Suppressor macrophage treated with lipopolysaccharide for 1 hour (primary cell): ENCODE data around the gene TSEN34.
"Not testable (repeated sequence)": the region's sequence is repeated elsewhere in the genome, so short reads cannot be mapped to it uniquely, and the experiment has no call there.

Experiments used
- DNase-seq, 3 donors: peaks; one replicate each; pipeline ENCODE4 v3.0.0-alpha.2; 2020 to 2022

The TSEN34 gene

GRCh38 chr19:54189145-54189734 is 1.9 kb upstream of the TSEN34 start, which contains the start of gene MBOAT7:
MBOAT7 (minus strand) TSS chr19:54189580; CDS start chr19:54188508, 1,072 bp downstream.
- no peak for DNase-seq

GRCh38 chr19:54189735-54190502 is 1.2 kb upstream of the TSEN34 start:
- peak; percentile 100 for DNase-seq

DNA sequence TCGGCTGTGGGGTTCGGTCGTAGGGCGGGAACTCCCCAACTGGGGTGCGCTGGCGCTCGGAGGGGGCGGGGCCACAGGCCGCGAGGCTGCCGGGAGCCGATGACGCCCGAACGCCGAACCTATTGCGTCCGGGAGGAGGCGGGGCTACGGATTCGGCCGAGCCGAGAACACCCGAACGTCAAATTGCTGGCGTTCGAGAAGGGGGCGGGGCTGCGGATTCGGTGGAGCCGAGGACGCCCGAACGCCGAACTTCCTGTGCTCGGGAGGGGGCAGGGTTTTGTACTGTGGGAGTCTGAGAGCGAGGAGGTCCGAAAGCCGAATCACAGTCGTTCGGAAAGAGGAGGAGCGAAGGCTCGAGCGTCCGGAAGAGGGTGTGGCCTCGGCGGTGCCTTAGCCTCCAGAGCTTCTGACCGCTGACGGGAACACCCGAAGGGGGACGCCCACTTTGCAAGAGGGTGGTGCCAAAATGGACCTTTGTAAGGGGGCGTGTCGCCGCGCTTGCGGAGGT is 551 bp upstream of the TSEN34 start:
- peak; percentile 100 for DNase-seq

DNA sequence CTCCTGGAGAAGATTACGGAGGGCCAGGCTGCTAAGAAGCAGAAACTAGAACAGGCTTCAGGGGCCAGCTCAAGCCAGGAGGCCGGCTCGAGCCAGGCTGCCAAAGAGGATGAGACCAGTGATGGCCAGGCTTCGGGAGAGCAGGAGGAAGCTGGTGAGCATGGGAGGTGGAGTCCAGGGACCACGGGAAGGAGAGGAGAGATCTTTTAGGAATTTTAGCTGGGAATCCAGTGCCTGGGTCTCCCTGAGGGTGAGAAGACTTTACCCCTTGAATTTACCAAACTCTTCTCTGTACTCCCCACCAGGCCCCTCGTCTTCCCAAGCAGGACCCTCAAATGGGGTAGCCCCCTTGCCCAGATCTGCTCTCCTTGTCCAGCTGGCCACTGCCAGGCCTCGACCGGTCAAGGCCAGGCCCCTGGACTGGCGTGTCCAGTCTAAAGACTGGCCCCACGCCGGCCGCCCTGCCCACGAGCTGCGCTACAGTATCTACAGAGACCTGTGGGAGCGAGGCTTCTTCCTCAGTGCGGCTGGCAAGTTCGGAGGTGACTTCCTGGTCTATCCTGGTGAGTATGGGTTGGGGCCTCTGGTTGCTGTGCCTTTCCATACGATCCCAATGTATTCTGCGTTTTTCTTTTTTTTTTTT is 824 bp downstream of the TSEN34 start:
- peak in 2 of 3 donors; percentile 21 to 35 for DNase-seq

DNA sequence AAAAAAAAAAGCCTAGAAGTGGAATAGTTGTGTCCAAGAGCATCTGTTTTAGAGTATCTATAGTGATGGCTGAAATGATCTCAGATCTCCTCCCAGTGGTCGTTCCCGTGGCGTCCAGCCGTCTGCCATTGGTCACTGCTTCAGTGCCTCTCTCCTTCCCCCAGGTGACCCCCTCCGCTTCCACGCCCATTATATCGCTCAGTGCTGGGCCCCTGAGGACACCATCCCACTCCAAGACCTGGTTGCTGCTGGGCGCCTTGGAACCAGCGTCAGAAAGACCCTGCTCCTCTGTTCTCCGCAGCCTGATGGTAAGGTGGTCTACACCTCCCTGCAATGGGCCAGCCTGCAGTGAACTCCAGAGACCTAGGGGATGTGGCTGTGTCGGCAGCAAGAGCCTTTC is 1.9 kb downstream of the TSEN34 start:
- no peak for DNase-seq

DNA sequence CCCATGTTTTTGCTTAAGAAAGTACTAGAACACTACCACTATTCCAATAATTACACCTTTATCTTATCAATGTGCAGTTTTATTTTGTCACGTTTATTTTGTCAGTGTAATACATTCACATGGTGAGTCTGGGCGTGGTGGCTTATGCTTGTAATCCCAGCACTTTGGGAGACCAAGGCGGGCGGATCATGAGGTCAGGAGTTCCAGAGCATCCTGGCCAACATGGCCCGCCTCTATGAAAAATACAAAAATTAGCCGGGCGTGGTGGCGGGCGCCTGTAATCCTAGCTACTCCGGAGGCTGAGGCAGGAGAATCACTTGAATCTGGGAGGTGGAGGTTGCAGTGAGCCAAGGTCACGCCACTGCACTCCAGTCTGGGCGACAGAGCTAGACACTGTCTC is 3.4 kb downstream of the TSEN34 start:
- DNase-seq: not testable (repeated sequence)

- DNase-seq: peak; percentile 32 to 84 (median 50)
Measured at GRCh38 chr19:54196536-54196935, 5.4 kb downstream of the TSEN34 start.

GRCh38 chr19:54197121-54197520 is 6.0 kb downstream of the TSEN34 start:
- DNase-seq: peak in 1 of 3 donors; percentile 28

DNA sequence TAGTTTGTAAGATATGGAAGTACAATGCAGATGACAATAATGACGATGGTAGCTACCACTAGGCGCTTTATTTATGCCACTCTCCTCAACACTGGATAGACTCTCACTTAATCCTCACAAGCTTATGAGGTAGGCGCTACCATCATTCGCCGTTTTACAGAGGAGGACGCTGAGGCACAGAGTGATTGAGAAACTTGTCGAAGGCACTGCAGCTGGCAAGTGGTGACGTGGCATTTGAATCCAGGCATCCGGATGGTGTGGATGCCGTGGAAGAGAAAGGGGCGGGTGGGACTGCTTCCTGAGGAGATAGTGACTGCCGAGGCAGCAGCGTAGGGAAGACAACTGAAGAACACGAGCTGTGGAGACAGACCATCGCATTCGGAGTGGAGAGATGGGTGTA is 8.3 kb downstream of the TSEN34 start:
- DNase-seq: no peak

DNA sequence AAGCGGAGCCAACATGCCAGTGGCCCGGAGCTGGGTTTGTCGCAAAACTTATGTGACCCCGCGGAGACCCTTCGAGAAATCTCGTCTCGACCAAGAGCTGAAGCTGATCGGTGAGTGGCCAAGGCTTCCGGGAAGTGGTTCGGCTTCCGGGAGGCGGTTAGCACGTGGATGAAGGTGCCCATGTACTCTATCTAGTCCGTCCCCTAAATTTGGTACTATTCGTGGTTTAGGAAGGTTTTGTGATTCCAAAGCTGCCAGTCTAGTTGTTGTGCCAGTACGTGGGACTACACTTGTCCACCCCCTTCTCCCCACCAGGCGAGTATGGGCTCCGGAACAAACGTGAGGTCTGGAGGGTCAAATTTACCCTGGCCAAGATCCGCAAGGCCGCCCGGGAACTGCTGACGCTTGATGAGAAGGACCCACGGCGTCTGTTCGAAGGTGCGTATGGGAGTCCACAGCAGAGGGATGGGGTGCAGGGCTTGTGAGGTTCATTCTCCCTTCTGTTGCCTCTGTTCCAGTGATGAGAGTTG is 10.1 kb downstream of the TSEN34 start:
- DNase-seq: no peak

- no peak for DNase-seq
Measured at GRCh38 chr19:54201980-54202379, 10.9 kb downstream of the TSEN34 start.

DNA sequence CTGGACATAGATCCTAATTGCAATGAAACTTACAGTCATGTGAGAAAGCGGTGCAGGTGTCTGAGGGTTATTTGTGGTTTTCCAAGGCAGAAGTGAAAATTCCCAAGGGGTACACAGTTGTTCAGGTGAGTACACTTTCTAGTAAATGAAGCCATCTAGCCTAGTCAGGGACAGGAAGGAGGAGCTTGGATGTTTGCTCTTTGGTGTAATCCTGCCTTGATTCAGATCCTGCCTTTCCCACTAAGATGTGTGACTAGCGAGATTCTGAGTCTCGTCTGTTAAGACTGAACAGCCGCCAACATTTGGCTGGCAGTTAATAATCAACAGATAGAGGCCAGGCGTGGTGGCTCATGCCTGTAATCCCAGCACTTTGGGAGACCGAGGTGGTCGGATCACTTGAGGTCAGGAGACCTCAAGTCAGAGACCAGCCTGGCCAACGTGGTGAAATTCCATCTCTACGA is 12.1 kb downstream of the TSEN34 start:
- DNase-seq: no peak

DNA sequence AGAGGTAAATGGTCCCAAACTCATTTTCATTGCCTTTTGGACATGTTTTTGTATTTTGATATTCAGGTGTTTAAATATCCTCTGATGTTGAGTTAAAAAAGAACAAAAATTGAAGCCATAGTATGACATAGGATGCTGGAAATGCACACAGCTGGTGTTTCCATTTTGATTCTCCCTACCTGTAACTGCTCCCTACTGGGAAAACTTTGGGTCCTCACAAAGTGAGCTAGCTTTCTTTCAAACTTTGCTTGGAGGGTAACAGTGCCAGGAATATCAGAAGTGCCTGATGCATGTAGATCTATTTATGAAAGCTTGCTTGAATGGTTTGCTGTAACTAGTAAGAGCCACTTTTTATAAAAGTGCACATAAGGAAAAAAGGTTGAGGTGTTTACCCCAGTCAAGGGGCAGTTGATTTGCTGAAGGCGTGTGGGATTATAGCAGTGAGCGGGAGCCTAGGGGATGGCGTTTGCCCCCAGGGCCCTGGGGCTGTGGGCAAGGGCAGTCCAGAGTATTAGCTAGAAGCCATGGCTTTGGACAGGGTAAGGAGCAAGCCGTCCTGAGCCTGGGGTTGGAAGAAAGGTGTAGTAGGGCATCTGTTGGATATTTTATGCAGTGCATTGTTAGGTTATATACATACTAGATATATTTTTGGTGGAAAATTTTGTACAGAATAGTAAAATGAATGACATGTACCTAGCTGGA is 13.8 kb downstream of the TSEN34 start:
- DNase-seq: no peak

- peak in 2 of 3 donors; percentile 36 to 43 for DNase-seq
Measured at GRCh38 chr19:54206030-54206830, 15.1 kb downstream of the TSEN34 start.

- DNase-seq: no peak
Measured at GRCh38 chr19:54206831-54207177, 15.7 kb downstream of the TSEN34 start.

GRCh38 chr19:54207193-54207592 is 16.1 kb downstream of the TSEN34 start:
- DNase-seq: peak in 1 of 3 donors; percentile 48

GRCh38 chr19:54207676-54207982 is 16.5 kb downstream of the TSEN34 start:
- DNase-seq: peak; percentile 88 to 98 (median 91)

GRCh38 chr19:54207983-54208783 is 17.1 kb downstream of the TSEN34 start:
- peak; percentile 96 to 100 (median 98) for DNase-seq

DNA sequence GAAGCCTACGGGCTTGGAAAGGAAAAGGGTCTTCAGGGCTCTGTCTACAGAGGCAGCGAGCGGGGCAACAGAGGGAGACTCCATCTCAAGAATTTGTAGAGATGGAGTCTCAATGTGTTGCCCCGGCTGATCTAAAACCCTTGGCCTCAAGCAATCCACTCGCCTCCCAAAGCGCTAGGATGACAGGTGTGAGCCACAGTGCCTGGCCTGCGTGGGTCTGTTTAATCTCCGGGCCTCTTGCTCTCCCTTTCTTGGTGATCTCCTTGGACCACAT is 17.6 kb downstream of the TSEN34 start:
- DNase-seq: no peak

- no peak for DNase-seq
Measured at GRCh38 chr19:54209058-54209810, 18.1 kb downstream of the TSEN34 start.
